ENCODE measurements around the gene TIMMDC1.
A peak's percentile ranks its signal among the peaks of the same experiment; 100 is the strongest.
"Not testable (repeated sequence)": the region's sequence is repeated elsewhere in the genome, so short reads cannot be mapped to it uniquely, and the experiment has no call there.

Gene TIMMDC1

GRCh38 chr3:119557877-119558269 is 59.5 kb downstream of the TIMMDC1 start:
- DNase-seq = no peak

DNA sequence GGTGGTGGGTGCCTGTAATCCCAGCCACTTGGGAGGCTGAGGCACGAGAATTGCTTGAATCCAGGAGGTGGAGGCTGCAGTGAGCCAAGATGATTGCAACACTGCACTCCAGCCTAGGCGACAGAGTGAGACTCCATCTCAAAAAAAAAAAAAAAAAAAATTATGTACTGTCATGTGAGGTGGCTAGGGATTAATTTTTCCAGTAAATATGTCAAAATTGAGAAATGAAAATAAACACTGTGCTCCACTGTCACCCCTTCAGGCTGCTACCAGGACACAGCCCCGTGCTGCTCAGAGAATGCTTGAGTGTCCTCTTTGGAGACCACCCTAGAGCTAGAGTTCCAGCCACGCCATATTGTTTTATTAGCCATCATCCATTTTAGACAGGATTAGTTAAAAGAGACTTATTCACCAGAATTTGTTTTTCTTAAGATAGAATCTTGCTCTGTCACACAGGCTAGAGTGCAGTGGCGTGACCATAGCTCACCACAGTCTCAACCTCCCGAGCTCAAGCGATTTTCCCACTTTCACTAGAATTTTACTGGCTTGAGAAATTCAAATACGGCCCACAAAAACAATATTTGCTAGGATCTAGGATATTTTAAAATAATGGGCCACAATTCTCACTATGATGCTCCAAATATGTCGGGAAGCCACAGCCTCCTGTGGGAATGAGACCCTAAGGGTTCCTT is 60.4 kb downstream of the TIMMDC1 start:
- no peak for DNase-seq

GRCh38 chr3:119559441-119559963 is 61.2 kb downstream of the TIMMDC1 start, which contains the start of gene CD80:
CD80 (minus strand) TSS chr3:119559614; CDS start chr3:119557728, 1,886 bp downstream.
- peak; percentile 27 for DNase-seq

- DNase-seq = no peak
Measured at GRCh38 chr3:119560160-119560559, 61.8 kb downstream of the TIMMDC1 start.

DNA sequence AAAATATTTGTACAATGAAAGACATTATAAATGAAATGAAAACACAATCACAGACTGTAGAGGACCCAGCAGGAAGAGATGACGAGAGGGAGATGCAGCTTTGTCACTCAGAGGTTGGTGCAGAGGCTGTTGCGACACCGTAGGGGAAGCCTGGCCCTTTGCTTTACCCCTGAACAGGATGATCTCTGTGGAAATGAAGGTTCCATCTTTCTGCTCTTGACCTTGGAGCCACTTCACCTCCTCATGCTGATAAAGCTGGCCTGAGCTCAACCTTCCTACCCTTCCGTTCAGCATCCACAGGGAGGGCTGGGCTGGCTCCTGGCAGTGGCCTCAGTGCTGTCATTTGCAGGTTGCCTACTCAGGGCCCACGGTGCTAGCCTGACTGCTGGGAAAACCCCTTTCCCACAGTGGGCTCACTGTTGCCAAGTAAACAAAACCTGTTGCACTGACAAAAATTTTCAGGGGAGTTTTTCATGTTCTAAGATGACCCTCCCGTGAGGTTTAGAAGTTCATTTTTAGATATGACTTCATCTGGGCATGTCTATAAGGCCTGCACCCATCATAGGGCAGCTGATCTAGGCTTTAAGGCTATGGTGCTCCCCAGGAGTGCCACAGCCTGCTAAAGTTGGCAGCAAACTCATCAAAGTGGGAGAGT is 64.1 kb downstream of the TIMMDC1 start:
- DNase-seq = no peak

DNA sequence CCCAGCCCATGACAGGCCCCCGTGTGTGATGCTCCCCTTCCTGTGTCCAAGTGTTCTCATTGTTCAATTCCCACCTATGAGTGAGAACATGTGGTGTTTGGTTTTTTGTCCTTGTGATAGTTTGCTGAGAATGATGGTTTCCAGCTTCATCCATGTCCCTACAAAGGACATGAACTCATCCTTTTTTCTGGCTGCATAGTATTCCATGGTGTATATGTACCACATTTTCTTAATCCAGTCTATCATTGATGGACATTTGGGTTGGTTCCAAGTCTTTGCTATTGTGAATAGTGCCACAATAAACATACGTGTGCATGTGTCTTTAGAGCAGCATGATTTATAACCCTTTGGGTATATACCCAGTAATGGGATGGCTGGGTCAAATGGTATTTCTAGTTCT is 65.0 kb downstream of the TIMMDC1 start:
- not testable (repeated sequence) for DNase-seq

- no peak for DNase-seq
Measured at GRCh38 chr3:119569156-119569555, 70.8 kb downstream of the TIMMDC1 start.

DNA sequence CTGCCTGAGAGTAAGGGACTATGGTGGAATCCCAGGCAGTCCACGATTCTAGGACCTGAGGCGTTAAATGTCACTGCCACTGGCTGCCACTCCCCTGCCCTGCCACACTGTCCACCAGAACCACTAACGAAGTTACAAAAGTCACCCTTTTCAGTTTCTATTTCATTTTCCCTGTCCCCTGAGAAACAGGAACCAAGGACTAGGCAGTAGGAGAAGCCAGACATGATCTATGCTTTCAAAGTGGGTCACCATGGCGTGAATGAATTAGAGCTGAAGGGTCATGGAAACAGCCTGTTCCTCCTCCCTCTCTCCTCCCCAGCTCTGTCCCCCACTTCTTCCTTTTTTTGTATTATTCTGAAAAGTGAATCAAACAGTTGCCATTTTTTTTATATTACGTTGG is 71.9 kb downstream of the TIMMDC1 start:
- no peak for DNase-seq

GRCh38 chr3:119571230-119571629 is 72.9 kb downstream of the TIMMDC1 start:
- no peak for DNase-seq

GRCh38 chr3:119571688-119572087 is 73.3 kb downstream of the TIMMDC1 start:
- DNase-seq = no peak

Data from fibroblast of skin of right quadriceps (primary cell).